ENCODE results near the gene CAST. TPM values are rescaled to one million over a fixed set of nuclear protein-coding genes. Genes with fewer than 3 reads are reported as not detected.

CAST gene
- total and polyA plus RNA-seq, 9 donors = 61.2 to 276 (median 173) TPM

DNA sequence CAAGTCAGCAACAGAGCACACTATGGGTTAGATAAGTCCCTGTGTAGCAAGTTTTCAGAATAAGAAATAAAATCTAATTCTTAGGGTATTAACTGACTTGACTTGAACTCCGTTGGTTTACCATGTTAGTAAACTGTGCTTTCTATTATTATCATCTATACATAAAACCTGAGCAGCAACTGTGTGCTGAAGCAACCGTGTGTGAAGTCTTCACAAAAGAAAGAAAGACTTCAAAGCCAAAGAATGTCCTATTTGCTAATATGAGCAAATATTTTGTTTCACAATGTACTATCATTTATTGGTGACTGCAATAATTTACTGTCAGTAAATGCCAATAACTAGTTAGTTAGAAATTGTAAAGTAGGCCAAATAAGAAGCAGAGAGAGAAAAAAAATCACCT lies 112.9 kb downstream of the CAST start:
- Histone ChIP-seq H3K27ac (no peak overlapping the region), H3K27me3 (no peaks in the 10 kb centered on the region), H3K36me3 (no peaks in the 10 kb centered on the region), H3K9me3 (no peaks in the 10 kb centered on the region), H3K4me3 (no peak overlapping the region), H3K4me1 (ENCODE audit: insufficient read depth) (peaks cover 11% of the 10 kb centered on the region)
- no peak for TF ChIP-seq EP300 (IDR thresholded peaks at IDR 0.05)
- TF ChIP-seq, protein P1, sequence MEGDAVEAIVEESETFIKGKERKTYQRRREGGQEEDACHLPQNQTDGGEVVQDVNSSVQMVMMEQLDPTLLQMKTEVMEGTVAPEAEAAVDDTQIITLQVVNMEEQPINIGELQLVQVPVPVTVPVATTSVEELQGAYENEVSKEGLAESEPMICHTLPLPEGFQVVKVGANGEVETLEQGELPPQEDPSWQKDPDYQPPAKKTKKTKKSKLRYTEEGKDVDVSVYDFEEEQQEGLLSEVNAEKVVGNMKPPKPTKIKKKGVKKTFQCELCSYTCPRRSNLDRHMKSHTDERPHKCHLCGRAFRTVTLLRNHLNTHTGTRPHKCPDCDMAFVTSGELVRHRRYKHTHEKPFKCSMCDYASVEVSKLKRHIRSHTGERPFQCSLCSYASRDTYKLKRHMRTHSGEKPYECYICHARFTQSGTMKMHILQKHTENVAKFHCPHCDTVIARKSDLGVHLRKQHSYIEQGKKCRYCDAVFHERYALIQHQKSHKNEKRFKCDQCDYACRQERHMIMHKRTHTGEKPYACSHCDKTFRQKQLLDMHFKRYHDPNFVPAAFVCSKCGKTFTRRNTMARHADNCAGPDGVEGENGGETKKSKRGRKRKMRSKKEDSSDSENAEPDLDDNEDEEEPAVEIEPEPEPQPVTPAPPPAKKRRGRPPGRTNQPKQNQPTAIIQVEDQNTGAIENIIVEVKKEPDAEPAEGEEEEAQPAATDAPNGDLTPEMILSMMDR (IDR thresholded peaks at IDR 0.05) = no peak
- no peak for TF ChIP-seq POLR2A (IDR thresholded peaks at IDR 0.05)
- DNase-seq = no peak
- intact Hi-C loops (cut with DNase I) = no loop called here
- 90 to 97% (median 94%) methylated on average over 2 of the region's 2 CpGs for WGBS, 3 donors

DNA sequence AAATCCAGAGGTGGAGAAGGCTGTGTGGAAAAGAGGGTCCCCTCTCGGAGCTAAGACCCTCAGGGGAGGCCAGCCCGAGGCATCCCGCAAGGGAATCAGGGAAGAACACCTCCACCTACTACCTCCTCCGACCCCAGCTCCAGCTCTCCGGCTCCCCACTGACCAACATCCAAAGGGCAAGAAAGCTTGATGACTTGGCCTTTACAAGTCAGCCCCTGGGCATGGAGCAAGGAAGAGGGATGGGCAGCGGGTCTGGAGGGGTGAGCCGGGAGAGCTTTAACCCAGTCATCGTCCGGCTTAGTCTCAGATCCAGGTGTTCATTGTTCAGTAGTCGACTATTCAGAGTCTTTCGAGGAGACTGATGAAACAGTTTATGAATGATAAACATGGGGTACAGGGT lies 113.5 kb downstream of the CAST start:
- H3K4me1 ChIP-seq (ENCODE audit: insufficient read depth) = peaks cover 13% of the 10 kb centered on the region
- intact Hi-C loops (cut with DNase I) = no loop called here
- H3K9me3 ChIP-seq = no peaks in the 10 kb centered on the region
- 94 to 98% (median 98%) methylated on average over 11 of the region's 11 CpGs for WGBS, 3 donors
- no peak overlapping the region for H3K27ac ChIP-seq
- TF ChIP-seq EP300 (IDR thresholded peaks at IDR 0.05) (no peak), POLR2A (IDR thresholded peaks at IDR 0.05) (no peak)
- TF ChIP-seq, protein P1 (IDR thresholded peaks at IDR 0.05) = no peak
- no peaks in the 10 kb centered on the region for H3K27me3 ChIP-seq
- no peak for DNase-seq
- no peak overlapping the region for H3K4me3 ChIP-seq
- no peaks in the 10 kb centered on the region for H3K36me3 ChIP-seq

DNA sequence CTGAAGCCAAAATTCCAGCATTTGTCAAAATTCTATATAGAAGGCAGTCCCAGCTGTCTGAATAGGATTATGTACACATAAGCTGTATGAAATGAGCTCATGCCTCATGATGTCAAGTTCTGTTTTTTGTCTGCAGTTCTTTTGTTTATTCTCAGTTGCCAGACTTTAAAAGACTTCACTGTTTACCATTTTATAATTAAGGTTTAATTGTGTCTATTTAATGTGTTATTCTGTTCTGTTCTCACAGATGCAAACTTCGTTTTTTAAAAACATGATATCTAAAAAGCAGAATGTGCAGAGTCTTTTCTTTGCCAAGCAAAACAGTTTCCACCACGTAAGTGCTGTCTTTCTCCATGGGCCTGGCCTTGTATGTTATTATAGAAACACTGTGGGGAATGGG lies 114.4 kb downstream of the CAST start:
- no peaks in the 10 kb centered on the region for H3K27me3 ChIP-seq
- WGBS, 3 donors = 4 to 17% (median 4%) methylated on average over 2 of the region's 2 CpGs
- H3K27ac ChIP-seq = no peak overlapping the region
- no peaks in the 10 kb centered on the region for H3K36me3 ChIP-seq
- H3K4me1 ChIP-seq (ENCODE audit: insufficient read depth) = peaks cover 13% of the 10 kb centered on the region
- intact Hi-C loops (cut with DNase I) = no loop called here
- H3K9me3 ChIP-seq = no peaks in the 10 kb centered on the region
- TF ChIP-seq, protein P1 (IDR thresholded peaks at IDR 0.05) = no peak
- no peak for TF ChIP-seq EP300 (IDR thresholded peaks at IDR 0.05)
- no peak for TF ChIP-seq POLR2A (IDR thresholded peaks at IDR 0.05)
- DNase-seq = no peak
- no peak overlapping the region for H3K4me3 ChIP-seq

DNA sequence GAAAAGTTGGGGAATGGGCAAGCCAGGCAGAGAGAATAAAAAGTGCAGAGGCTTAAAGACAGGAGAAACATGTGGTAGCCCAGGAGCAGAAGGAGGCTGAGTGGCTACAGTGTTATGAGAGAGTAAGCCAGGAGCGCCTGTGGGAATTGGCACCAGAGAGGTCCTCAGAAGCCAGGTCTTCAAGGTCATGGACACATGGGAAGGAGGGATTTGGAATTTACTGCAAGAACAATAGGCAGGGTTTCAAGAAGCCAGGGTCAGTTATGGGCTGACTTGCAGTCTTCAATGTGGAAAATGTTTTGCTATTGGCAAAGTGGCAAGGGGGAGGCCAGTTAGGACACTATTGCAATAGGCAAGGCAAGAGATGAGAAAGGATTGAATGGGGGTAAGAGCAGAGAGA lies 116.2 kb downstream of the CAST start:
- Histone ChIP-seq H3K36me3 (no peaks in the 10 kb centered on the region), H3K4me1 (ENCODE audit: insufficient read depth) (peaks cover 13% of the 10 kb centered on the region), H3K4me3 (no peak overlapping the region), H3K27me3 (no peaks in the 10 kb centered on the region), H3K27ac (peak overlapping the region in 1 of 2 donors; percentile 0), H3K9me3 (no peaks in the 10 kb centered on the region)
- intact Hi-C loops (cut with DNase I) = no loop called here
- no peak for TF ChIP-seq POLR2A (IDR thresholded peaks at IDR 0.05)
- TF ChIP-seq EP300 (IDR thresholded peaks at IDR 0.05) = no peak
- TF ChIP-seq, protein P1 (IDR thresholded peaks at IDR 0.05) = no peak
- DNase-seq = peak; percentile 64 to 81 (median 71)
- 13 to 25% (median 17%) methylated on average over 1 of the region's 1 CpG for WGBS, 3 donors

DNA sequence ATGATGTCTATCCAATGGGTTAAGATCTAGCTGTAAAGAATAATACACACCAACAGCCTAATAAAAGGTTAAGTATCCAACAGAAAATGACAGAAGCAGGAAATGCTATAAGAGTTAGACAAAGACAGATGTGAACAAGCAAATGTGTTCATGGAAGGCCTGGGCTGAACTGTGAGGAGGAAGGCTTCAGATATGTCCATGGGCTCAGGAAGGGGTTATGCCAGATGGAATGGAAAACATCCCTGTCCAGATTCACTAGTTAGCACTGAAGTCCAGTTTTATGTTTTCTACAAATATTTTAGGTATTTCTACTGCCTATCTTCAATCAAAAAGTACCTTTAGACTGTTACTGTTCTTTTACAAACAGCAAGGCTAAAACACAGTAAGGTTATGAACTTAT lies 118.5 kb downstream of the CAST start:
- Histone ChIP-seq H3K4me1 (ENCODE audit: insufficient read depth) (peaks cover 13% of the 10 kb centered on the region), H3K36me3 (no peaks in the 10 kb centered on the region), H3K27ac (peak overlapping the region in 1 of 2 donors; percentile 6), H3K27me3 (no peaks in the 10 kb centered on the region), H3K4me3 (no peak overlapping the region), H3K9me3 (no peaks in the 10 kb centered on the region)
- TF ChIP-seq EP300 (IDR thresholded peaks at IDR 0.05) = no peak
- DNase-seq = no peak
- intact Hi-C loops (cut with DNase I) = no loop called here
